NCI-H82 (cell line): Measurements from ENCODE around the gene C1orf167.

Experiments used
- DNase-seq: peaks from one replicate; lab custom pipeline; 2025; lab: John Stamatoyannopoulos, UW

The C1orf167 gene

DNA sequence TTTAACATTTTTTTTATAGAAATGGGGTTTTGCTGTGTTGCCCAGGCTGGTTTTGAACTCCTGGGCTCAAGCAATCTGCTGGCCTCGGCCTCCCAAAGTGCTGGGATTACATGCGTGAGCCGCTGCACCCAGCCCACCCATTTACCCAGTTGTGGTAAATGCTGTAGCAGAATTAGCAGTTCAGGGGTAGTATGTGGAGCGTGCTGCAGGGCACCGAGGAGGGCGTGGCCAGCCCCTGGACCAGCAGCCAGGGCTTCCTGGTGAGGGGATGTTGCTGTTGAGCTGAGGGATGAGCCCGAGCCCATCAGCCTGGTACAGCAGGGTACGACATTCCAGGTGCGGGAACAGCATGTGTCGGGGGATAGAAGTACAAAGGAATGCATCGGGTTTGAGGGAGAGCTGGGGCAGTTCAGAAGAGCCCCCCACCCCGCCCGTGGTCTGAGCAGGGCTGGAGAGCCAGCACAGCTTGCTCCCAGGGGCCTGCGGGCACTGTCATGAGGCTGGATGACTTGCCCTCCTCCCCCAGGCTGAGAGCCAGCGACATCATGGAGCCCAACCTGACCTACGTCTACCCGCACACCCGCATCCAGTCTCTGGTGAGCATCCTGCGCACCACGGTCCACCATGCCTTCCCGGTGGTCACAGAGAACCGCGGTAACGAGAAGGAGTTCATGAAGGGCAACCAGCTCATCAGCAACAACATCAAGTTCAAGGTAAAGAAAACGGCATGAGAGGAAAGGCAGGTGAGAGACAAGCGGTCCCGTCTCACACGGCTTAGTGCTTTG is 73.6 kb downstream of the C1orf167 start:
- DNase-seq = no peak

DNA sequence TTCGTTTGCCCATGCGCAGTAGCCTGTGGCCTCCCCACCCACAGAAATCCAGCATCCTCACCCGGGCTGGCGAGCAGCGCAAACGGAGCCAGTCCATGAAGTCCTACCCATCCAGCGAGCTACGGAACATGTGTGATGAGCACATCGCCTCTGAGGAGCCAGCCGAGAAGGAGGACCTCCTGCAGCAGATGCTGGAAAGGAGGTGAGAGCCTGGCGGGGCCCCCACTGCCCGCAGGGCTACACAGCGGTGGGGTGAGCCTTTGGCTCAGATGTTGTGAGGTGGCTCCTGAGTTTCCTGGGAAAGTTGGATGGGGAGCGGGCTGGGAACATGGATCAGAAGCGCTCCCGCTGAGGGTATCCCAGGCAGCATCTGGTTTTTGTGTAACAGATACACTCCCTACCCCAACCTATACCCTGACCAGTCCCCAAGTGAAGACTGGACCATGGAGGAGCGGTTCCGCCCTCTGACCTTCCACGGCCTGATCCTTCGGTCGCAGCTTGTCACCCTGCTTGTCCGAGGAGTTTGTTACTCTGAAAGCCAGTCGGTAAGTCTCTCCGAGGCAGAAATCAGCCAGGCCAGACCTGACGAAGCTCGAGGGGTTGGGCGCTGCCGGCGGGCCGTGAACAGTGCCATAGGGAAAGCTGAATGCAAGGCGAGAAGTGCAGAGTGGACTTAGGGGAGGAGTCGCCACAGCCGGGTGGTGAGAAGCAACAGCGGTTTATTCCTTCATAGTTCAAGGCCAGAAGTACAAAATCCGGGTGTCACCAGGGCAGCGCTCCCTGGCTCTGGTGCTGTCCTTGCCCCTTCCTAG is 75.2 kb downstream of the C1orf167 start:
- DNase-seq = no peak

DNA sequence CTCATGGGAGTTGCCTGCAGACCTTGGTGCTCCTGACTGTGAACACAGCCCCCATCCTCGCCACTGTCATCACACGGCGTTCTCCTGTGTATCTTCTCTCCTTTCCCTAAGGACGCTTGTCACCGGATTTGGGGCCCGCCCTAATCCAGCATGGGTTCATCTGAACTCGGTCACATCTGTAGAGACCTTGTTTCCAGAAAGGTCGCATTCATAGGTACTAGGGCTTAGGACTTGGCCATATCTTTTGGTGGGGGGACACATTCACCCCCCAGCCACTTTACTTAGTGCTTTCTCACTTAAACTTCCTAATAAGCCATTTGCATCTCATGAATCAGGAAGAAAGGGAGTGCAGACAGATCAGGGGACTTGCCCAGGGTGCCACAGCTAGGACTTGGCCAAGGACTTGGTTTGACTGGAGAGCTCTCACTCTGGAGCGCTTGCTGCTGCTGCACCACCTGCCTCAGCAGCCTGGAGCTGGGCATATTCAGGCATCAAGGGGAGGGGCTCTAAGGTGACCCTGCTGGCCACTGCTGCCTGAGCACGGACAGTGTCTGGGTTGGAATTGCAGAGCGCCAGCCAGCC is 75.9 kb downstream of the C1orf167 start:
- DNase-seq = no peak

DNA sequence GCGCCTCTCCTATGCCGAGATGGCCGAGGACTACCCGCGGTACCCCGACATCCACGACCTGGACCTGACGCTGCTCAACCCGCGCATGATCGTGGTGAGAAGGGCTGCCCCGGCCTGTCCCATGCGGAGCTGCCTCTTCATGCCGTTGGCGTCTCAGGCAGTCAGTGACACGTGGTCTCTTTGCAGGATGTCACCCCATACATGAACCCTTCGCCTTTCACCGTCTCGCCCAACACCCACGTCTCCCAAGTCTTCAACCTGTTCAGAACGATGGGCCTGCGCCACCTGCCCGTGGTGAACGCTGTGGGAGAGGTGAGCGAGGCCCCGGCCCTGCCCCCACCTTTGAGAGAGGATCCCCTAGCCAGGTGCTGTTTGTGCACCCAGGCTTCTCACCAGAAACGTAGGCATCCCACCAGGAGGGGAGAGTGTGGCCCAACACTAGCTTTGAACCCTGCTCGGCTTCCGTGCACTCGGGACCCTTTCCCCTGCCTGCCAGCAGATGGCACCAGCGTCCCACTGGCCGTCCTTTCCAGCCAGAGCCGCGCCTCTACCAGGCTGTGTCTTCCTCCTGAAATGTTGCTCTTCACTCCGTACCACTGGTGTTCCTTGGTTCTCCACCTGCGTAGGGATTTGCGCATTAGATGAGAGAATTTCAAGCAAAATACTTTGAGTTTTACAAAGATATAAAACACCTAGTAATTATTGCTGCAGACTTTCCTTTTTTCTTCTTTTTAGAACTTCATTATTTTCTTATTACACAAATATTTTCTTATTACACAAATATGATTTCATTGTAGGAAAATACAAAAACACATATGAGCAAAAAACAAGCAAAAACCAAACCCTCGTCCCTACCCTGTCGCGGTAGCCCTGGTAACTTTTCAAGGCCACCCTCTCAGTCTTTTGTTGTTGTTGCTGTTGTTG is 76.6 kb downstream of the C1orf167 start:
- peak; percentile 84 for DNase-seq
